Measurements from ENCODE around the gene RENBP. TPM values are rescaled to one million over a fixed set of nuclear protein-coding genes. Genes with fewer than 3 reads are reported as not detected.
"Not testable (repeated sequence)": the region's sequence is repeated elsewhere in the genome, so short reads cannot be mapped to it uniquely, and the experiment has no call there.

RENBP gene
- polyA plus RNA-seq, 4 donors = 5.1 to 114 (median 21.9) TPM

- no peak for DNase-seq
- no peaks in the 10 kb centered on the region for H3K9me3 ChIP-seq (ENCODE audit: control insufficient read depth in 2 of 2, insufficient read depth in 1 of 2, low read depth in 1 of 2, low read length in 1 of 2)
These were observed 40.1 kb upstream of the RENBP start for GRCh38 chrX:153984351-153985178.

DNA sequence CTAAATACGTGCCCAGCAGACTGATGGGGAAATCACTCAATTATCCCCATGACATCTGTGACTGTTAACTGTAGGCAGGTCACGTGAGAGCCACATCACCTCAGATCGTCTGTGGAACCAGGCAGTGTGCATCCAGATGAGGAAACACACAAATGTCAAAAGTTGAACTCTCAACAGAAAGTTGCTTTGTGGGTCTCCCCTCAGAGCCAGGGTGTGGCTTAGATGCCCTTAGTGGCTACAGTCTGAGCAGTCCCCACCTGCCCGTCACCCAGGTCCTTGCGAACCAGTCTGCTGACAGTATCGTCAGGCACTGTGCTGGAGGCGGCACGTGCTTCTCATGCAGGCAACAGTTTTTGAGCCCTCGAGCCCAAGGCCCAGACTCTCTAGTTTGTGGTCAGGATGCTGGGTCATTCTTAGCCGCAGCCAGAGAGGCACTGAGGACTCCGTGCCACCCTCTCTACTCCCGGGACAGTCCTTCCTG lies 38.9 kb upstream of the RENBP start:
- 79 to 95% (median 85%) methylated on average over 12 of the region's 12 CpGs for WGBS, 3 donors
- H3K4me3 ChIP-seq (ENCODE audit: low read depth in 1 of 3, low read length in 3 of 3) = no peak overlapping the region
- H3K4me1 ChIP-seq (ENCODE audit: control insufficient read depth in 3 of 3, insufficient read depth in 2 of 3, low read depth in 1 of 3, low read length in 2 of 3) = peaks cover 0 to 10% (median 3%) of the 10 kb centered on the region in 3 donors
- DNase-seq (no peak), FAIRE-seq (no peak)
- H3K27me3 ChIP-seq (ENCODE audit: control insufficient read depth in 3 of 3, insufficient read depth in 3 of 3, low read length in 3 of 3) = no peaks in the 10 kb centered on the region
- H3K36me3 ChIP-seq (ENCODE audit: control insufficient read depth in 3 of 3, insufficient read depth in 2 of 3, low read depth in 1 of 3, low read length in 3 of 3) = peaks cover 0 to 3% (median 0%) of the 10 kb centered on the region in 3 donors
- peak overlapping the region in 1 of 3 donors; percentile 36 for H3K27ac ChIP-seq (ENCODE audit: low read depth in 1 of 3, low read length in 2 of 3)
- H3K9me3 ChIP-seq (ENCODE audit: control insufficient read depth in 2 of 2, insufficient read depth in 1 of 2, low read depth in 1 of 2, low read length in 1 of 2) = no peaks in the 10 kb centered on the region

More at GRCh38 chrX:153984351-153985178, 40.1 kb upstream of the RENBP start:
- Histone ChIP-seq H3K36me3 (ENCODE audit: control insufficient read depth in 3 of 3, insufficient read depth in 2 of 3, low read depth in 1 of 3, low read length in 3 of 3) (peaks cover 0 to 3% (median 0%) of the 10 kb centered on the region in 3 donors), H3K27me3 (ENCODE audit: control insufficient read depth in 3 of 3, insufficient read depth in 3 of 3, low read length in 3 of 3) (no peaks in the 10 kb centered on the region), H3K4me3 (ENCODE audit: low read depth in 1 of 3, low read length in 3 of 3) (no peak overlapping the region), H3K4me1 (ENCODE audit: control insufficient read depth in 3 of 3, insufficient read depth in 2 of 3, low read depth in 1 of 3, low read length in 2 of 3) (peaks cover 0 to 10% (median 3%) of the 10 kb centered on the region in 3 donors), H3K27ac (ENCODE audit: low read depth in 1 of 3, low read length in 2 of 3) (peak overlapping the region in 2 of 3 donors; percentile 47 to 97)
- 34 to 52% (median 45%) methylated on average over 18 to 20 of the region's 20 CpGs for WGBS, 3 donors
- no peak for FAIRE-seq

DNA sequence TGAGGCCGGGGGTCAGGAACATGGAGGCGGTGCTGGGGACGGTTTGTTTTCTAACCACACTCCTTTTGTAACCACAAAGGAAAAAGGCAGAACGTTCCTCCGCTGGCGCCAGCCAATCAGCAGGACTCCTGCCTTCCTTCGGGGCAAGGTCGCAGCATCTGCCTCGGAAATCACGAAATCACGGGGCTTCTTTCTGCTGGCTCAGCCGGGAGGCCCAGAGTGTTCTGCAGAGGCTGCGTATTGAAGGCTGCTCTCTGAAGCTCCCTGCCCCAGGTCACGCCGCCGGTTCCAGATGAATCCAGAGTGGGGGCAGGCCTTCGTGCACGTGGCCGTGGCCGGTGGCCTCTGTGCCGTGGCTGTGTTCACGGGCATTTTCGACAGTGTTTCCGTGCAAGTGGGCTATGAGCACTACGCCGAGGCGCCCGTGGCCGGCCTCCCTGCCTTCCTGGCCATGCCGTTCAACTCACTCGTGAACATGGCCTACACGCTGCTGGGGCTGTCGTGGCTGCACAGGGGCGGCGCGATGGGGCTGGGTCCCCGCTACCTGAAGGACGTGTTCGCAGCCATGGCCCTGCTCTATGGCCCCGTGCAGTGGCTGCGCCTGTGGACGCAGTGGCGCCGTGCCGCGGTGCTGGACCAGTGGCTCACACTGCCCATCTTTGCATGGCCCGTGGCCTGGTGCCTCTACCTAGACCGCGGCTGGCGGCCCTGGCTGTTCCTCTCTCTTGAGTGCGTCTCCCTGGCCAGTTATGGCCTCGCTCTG lies 37.5 kb upstream of the RENBP start:
- H3K27ac ChIP-seq (ENCODE audit: low read depth in 1 of 3, low read length in 2 of 3) = peak overlapping the region in 1 of 3 donors; percentile 64
- 82 to 91% (median 87%) methylated on average over 32 to 52 of the region's 52 CpGs for WGBS, 3 donors
- H3K4me1 ChIP-seq (ENCODE audit: control insufficient read depth in 3 of 3, insufficient read depth in 2 of 3, low read depth in 1 of 3, low read length in 2 of 3) = peaks cover 0 to 10% (median 3%) of the 10 kb centered on the region in 3 donors
- H3K27me3 ChIP-seq (ENCODE audit: control insufficient read depth in 3 of 3, insufficient read depth in 3 of 3, low read length in 3 of 3) = no peaks in the 10 kb centered on the region
- peak in 1 of 2 donors; percentile 20 for DNase-seq
- no peak overlapping the region for H3K4me3 ChIP-seq (ENCODE audit: low read depth in 1 of 3, low read length in 3 of 3)
- H3K9me3 ChIP-seq (ENCODE audit: control insufficient read depth in 2 of 2, insufficient read depth in 1 of 2, low read depth in 1 of 2, low read length in 1 of 2) = no peaks in the 10 kb centered on the region
- H3K36me3 ChIP-seq (ENCODE audit: control insufficient read depth in 3 of 3, insufficient read depth in 2 of 3, low read depth in 1 of 3, low read length in 3 of 3) = peaks cover 0 to 3% (median 0%) of the 10 kb centered on the region in 3 donors
- no peak for FAIRE-seq

DNA sequence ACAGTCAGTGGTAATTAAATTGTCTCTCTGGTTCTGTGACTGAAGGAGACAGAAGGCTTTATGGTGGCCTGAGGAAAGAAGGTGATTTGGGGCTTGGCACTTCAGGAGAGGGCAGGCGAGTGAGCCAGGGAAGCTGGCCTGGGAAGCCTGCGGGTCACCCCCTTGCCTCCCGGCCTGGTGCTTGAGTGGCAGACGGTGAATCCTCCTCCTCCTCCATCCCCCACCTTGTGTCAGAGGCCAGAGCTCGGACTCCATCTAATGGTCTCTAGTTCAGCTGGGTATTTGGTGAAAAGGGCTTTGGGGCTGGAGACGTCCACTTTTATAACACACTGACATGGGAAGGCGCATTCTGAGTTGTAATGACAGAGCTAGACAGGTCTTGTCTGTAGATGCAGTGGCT lies 36.8 kb upstream of the RENBP start:
- Histone ChIP-seq H3K27me3 (ENCODE audit: control insufficient read depth in 3 of 3, insufficient read depth in 3 of 3, low read length in 3 of 3) (no peaks in the 10 kb centered on the region), H3K4me1 (ENCODE audit: control insufficient read depth in 3 of 3, insufficient read depth in 2 of 3, low read depth in 1 of 3, low read length in 2 of 3) (peaks cover 0 to 10% (median 3%) of the 10 kb centered on the region in 3 donors), H3K36me3 (ENCODE audit: control insufficient read depth in 3 of 3, insufficient read depth in 2 of 3, low read depth in 1 of 3, low read length in 3 of 3) (peaks cover 0 to 3% (median 0%) of the 10 kb centered on the region in 3 donors), H3K27ac (ENCODE audit: low read depth in 1 of 3, low read length in 2 of 3) (peak overlapping the region in 1 of 3 donors; percentile 64), H3K4me3 (ENCODE audit: low read depth in 1 of 3, low read length in 3 of 3) (no peak overlapping the region), H3K9me3 (ENCODE audit: control insufficient read depth in 2 of 2, insufficient read depth in 1 of 2, low read depth in 1 of 2, low read length in 1 of 2) (no peaks in the 10 kb centered on the region)
- no peak for FAIRE-seq
- WGBS, 3 donors = 74 to 87% (median 75%) methylated on average over 4 to 7 of the region's 7 CpGs
- no peak for DNase-seq

GRCh38 chrX:153980394-153980793 lies 36.0 kb upstream of the RENBP start:
- not testable (repeated sequence) for H3K4me1 ChIP-seq (ENCODE audit: control insufficient read depth in 3 of 3, insufficient read depth in 2 of 3, low read depth in 1 of 3, low read length in 2 of 3); H3K27me3 ChIP-seq (ENCODE audit: control insufficient read depth in 3 of 3, insufficient read depth in 3 of 3, low read length in 3 of 3); FAIRE-seq; H3K36me3 ChIP-seq (ENCODE audit: control insufficient read depth in 3 of 3, insufficient read depth in 2 of 3, low read depth in 1 of 3, low read length in 3 of 3); H3K4me3 ChIP-seq (ENCODE audit: low read depth in 1 of 3, low read length in 3 of 3); H3K9me3 ChIP-seq (ENCODE audit: control insufficient read depth in 2 of 2, insufficient read depth in 1 of 2, low read depth in 1 of 2, low read length in 1 of 2)
- 11 to 42% (median 39%) methylated on average over 7 to 9 of the region's 10 CpGs for WGBS, 3 donors
- peak; percentile 28 to 70 for DNase-seq
- H3K27ac ChIP-seq (ENCODE audit: low read depth in 1 of 3, low read length in 2 of 3) = peak overlapping the region in 1 of 3 donors; percentile 72

- no peak overlapping the region for H3K4me3 ChIP-seq (ENCODE audit: low read depth in 1 of 3, low read length in 3 of 3)
- 13 to 72% (median 45%) methylated on average over 2 to 3 of the region's 3 CpGs for WGBS, 3 donors
- H3K4me1 ChIP-seq (ENCODE audit: control insufficient read depth in 3 of 3, insufficient read depth in 2 of 3, low read depth in 1 of 3, low read length in 2 of 3) = peaks cover 0 to 18% (median 2%) of the 10 kb centered on the region in 3 donors
- no peaks in the 10 kb centered on the region for H3K36me3 ChIP-seq (ENCODE audit: control insufficient read depth in 3 of 3, insufficient read depth in 2 of 3, low read depth in 1 of 3, low read length in 3 of 3)
- no peak for DNase-seq
- no peaks in the 10 kb centered on the region for H3K27me3 ChIP-seq (ENCODE audit: control insufficient read depth in 3 of 3, insufficient read depth in 3 of 3, low read length in 3 of 3)
- no peak for FAIRE-seq
- H3K9me3 ChIP-seq (ENCODE audit: control insufficient read depth in 2 of 2, insufficient read depth in 1 of 2, low read depth in 1 of 2, low read length in 1 of 2) = no peaks in the 10 kb centered on the region
- H3K27ac ChIP-seq (ENCODE audit: low read depth in 1 of 3, low read length in 2 of 3) = peak overlapping the region; percentile 94 to 97 (median 94)
These were observed 30.4 kb upstream of the RENBP start for GRCh38 chrX:153974726-153975286.

GRCh38 chrX:153974003-153974725 lies 29.7 kb upstream of the RENBP start:
- no peaks in the 10 kb centered on the region for H3K9me3 ChIP-seq (ENCODE audit: control insufficient read depth in 2 of 2, insufficient read depth in 1 of 2, low read depth in 1 of 2, low read length in 1 of 2)
- H3K36me3 ChIP-seq (ENCODE audit: control insufficient read depth in 3 of 3, insufficient read depth in 2 of 3, low read depth in 1 of 3, low read length in 3 of 3) = peaks cover 0 to 5% (median 0%) of the 10 kb centered on the region in 3 donors
- FAIRE-seq (no peak), DNase-seq (peak; percentile 48 to 55)
- H3K27ac ChIP-seq (ENCODE audit: low read depth in 1 of 3, low read length in 2 of 3) = peak overlapping the region; percentile 94 to 97 (median 94)
- peaks cover 0 to 21% (median 2%) of the 10 kb centered on the region in 3 donors for H3K4me1 ChIP-seq (ENCODE audit: control insufficient read depth in 3 of 3, insufficient read depth in 2 of 3, low read depth in 1 of 3, low read length in 2 of 3)
- H3K27me3 ChIP-seq (ENCODE audit: control insufficient read depth in 3 of 3, insufficient read depth in 3 of 3, low read length in 3 of 3) = no peaks in the 10 kb centered on the region
- WGBS, 3 donors = 39 to 61% (median 56%) methylated on average over 14 of the region's 14 CpGs
- no peak overlapping the region for H3K4me3 ChIP-seq (ENCODE audit: low read depth in 1 of 3, low read length in 3 of 3)
